Nephron (organoid): ENCODE data around the gene RASGEF1B.

Experiments used
- H3K27ac Mint-ChIP-seq, 3 experiments: 2 replicates each; pipeline ENCODE4 v1.8.0; 2020; ENCODE audit warnings: mixed read lengths in 3 of 3, mild to moderate bottlenecking in 2 of 3, moderate library complexity in 1 of 3
- H3K27me3 Mint-ChIP-seq: 2 replicates; pipeline ENCODE4 v1.8.0; 2021; ENCODE audit warnings: low read depth, mild to moderate bottlenecking, moderate library complexity, mixed read lengths
- H3K36me3 Mint-ChIP-seq: 2 replicates; pipeline ENCODE4 v1.8.0; 2020; ENCODE audit warnings: low read depth, mixed read lengths
- H3K4me1 Mint-ChIP-seq: 2 replicates; pipeline ENCODE4 v1.8.0; 2020; ENCODE audit warnings: mixed read lengths
- H3K4me3 Mint-ChIP-seq, 3 experiments: 2 replicates each; pipeline ENCODE4 v1.8.0; 2020; ENCODE audit warnings: mild to moderate bottlenecking in 3 of 3, mixed read lengths in 3 of 3, moderate library complexity in 2 of 3
- H3K9me3 Mint-ChIP-seq: 2 replicates; pipeline ENCODE4 v1.8.0; 2020; ENCODE audit warnings: mixed read lengths
- CTCF ChIP-seq, 3 experiments: fragments of 200-600 bp; sonication (generic); IDR thresholded peaks; one replicate each; pipeline ENCODE4 v1.5.0; 2021; ENCODE audit warnings: antibody characterized with exemption in 3 of 3; ENCODE audit not compliant: unreplicated experiment in 3 of 3

RASGEF1B gene

GRCh38 chr4:81508411-81509185 is 36.9 kb upstream of the RASGEF1B start:
- H3K4me1 Mint-ChIP-seq, result peaks cover 19% of the 10 kb centered on the region
- H3K4me3 Mint-ChIP-seq, result no peak overlapping the region
- no peak overlapping the region for H3K27ac Mint-ChIP-seq
- H3K27me3 Mint-ChIP-seq, result no peaks in the 10 kb centered on the region
- H3K9me3 Mint-ChIP-seq, result no peaks in the 10 kb centered on the region
- no peaks in the 10 kb centered on the region for H3K36me3 Mint-ChIP-seq
- TF ChIP-seq CTCF (IDR thresholded peaks at IDR 0.05; ENCODE audit: unreplicated experiment in 3 of 3), result no peak

- H3K4me3 Mint-ChIP-seq, result no peak overlapping the region
- no peaks in the 10 kb centered on the region for H3K9me3 Mint-ChIP-seq
- no peak for TF ChIP-seq CTCF (IDR thresholded peaks at IDR 0.05; ENCODE audit: unreplicated experiment in 3 of 3)
- no peaks in the 10 kb centered on the region for H3K36me3 Mint-ChIP-seq
- no peaks in the 10 kb centered on the region for H3K27me3 Mint-ChIP-seq
- no peak overlapping the region for H3K27ac Mint-ChIP-seq
- H3K4me1 Mint-ChIP-seq, result peaks cover 22% of the 10 kb centered on the region
Measured at GRCh38 chr4:81507530-81507929, 35.8 kb upstream of the RASGEF1B start.

GRCh38 chr4:81506731-81507130 is 35.0 kb upstream of the RASGEF1B start:
- Mint-ChIP-seq H3K27ac (no peak overlapping the region), H3K27me3 (no peaks in the 10 kb centered on the region), H3K36me3 (no peaks in the 10 kb centered on the region), H3K4me1 (peaks cover 27% of the 10 kb centered on the region), H3K4me3 (no peak overlapping the region), H3K9me3 (no peaks in the 10 kb centered on the region)
- TF ChIP-seq CTCF (IDR thresholded peaks at IDR 0.05; ENCODE audit: unreplicated experiment in 3 of 3), result no peak

GRCh38 chr4:81505726-81506125 is 34.0 kb upstream of the RASGEF1B start:
- Mint-ChIP-seq H3K4me1 (peaks cover 33% of the 10 kb centered on the region), H3K27ac (peak overlapping the region in 1 of 3 experiments; percentile 6), H3K9me3 (no peaks in the 10 kb centered on the region), H3K36me3 (no peaks in the 10 kb centered on the region), H3K4me3 (no peak overlapping the region), H3K27me3 (no peaks in the 10 kb centered on the region)
- no peak for TF ChIP-seq CTCF (IDR thresholded peaks at IDR 0.05; ENCODE audit: unreplicated experiment in 3 of 3)

- no peak for TF ChIP-seq CTCF (IDR thresholded peaks at IDR 0.05; ENCODE audit: unreplicated experiment in 3 of 3)
- no peaks in the 10 kb centered on the region for H3K36me3 Mint-ChIP-seq
- H3K27ac Mint-ChIP-seq, result no peak overlapping the region
- no peak overlapping the region for H3K4me3 Mint-ChIP-seq
- H3K27me3 Mint-ChIP-seq, result no peaks in the 10 kb centered on the region
- H3K4me1 Mint-ChIP-seq, result peaks cover 33% of the 10 kb centered on the region
- H3K9me3 Mint-ChIP-seq, result no peaks in the 10 kb centered on the region
Measured at GRCh38 chr4:81505004-81505598, 33.4 kb upstream of the RASGEF1B start.
